ENCODE data around the gene CPN1.

CPN1 gene

DNA sequence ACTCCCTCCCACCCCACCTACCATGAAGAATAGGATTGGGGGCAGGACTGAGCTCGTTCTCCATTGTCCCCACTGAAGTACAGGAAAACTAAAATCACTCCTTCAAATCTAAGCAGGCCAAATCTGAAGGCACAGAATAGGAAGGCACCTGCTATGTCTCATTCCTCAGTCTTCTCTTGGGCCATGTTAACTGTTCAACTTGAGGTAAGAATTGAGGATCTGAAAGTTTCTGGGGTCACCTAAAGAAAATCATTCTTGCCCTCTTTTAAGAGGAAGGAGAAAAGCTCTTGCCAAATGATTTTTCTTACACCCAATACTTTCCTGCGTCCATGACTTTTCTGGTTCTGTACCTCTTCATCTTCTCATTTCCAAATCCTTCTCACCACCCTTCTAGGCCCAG lies 4.9 kb downstream of the CPN1 start:
- DNase-seq (ENCODE audit: low read depth): no peak

- DNase-seq (ENCODE audit: low read depth): no peak
Measured at GRCh38 chr10:100075426-100076220, 6.0 kb downstream of the CPN1 start.

- DNase-seq (ENCODE audit: low read depth): no peak
Measured at GRCh38 chr10:100072514-100072913, 9.2 kb downstream of the CPN1 start.

DNA sequence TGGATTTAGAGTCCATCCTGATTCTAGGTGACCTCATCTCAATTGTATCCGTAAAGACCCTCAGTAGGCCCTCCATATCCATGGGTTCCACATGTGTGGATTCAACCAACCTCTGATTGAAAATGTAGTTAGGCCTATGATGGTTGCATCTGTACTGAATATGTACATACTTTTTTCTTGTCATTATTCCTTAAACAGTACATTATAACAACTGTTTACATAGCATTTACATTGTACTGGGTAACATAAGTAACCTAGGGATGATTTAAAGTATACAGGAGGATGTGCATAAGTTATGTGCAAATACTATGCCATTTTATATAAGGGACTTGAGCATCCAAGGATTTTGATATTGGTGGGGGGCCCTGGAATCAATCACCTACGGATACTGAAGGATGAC lies 10.1 kb downstream of the CPN1 start:
- DNase-seq (ENCODE audit: low read depth): no peak

DNA sequence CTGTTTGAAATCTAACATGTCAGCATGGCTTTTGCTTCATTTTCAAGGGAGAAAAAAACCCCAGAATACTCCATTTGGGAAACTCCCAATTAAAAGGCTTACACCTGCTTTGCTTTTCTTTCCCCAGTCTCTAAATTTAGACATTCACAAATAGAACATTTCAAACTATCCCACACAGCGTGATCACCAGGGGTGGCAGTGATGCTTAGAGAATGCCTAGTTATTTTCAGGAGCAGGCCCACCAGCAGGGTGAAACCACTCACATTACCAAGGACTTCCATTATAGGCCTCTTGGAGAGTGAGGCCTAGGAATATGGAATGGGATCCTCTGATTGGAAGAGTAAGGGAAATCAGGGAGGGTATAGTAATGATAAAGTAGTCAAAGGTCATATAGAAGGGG lies 14.2 kb downstream of the CPN1 start:
- DNase-seq (ENCODE audit: low read depth): no peak

DNA sequence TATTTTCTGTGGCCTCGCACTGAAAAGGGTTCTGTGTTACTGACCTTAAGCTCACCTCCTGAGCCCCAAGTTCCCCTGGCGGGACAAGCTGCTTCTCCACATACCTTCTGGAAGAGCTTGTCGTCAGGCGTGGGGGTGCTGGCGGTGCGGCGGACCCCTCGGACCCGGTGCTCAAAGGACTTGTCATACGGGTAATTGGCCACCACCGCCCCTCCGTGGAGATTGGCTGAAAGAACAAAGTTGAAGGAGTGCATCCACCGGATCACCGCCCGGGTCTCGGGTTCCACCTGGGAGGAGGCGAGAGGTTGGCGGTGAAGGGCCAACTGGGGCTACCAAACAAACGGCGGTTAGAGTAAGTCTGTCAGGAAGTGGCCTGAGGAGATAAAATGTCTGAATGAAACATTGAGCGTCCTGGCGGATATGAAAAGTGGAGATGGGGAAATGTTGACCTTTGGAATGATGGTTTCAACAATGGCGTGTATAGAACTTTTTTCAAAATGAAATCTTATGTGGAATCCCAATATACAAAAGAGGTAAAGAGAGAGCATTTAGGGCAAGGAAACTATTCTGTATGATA lies 16.5 kb downstream of the CPN1 start:
- no peak for DNase-seq (ENCODE audit: low read depth)

DNA sequence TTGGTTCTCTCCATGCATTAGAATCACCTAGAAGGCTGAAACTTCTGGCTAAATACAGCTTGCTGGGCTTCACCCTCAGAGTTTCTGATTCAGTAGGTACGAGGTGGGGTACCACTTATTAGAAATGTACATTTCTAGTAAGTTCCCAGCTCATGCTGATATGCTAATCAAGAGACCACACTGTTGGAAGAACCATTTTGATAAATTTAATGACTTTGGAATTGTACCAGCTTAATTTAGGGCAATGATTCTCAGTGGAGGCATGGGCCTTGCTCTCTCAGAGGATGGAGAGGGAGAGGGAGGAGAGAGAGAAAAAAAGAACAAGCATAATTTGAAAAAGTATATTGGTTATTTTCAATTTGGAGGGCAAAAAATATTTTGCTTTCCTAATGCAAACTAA lies 20.3 kb downstream of the CPN1 start:
- no peak for DNase-seq (ENCODE audit: low read depth)

DNA sequence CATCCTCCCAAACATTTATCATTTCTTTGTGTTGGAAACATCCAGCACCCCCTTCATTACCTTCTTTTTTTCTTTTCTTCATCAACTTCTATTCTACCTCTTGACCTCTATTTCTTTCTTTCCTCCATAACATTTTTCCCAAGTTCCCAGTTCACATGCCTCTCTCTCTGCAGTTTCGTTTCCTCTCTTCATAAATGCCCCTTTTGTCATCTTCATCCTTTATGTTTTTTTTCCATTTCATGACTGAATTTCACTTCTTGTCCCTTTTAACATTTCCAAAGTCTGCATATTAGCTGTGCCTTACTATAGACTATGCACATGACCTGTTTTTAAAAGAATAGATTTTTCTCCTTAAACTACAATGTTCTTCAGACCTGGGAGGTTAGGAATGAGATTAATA lies 23.7 kb downstream of the CPN1 start:
- no peak for DNase-seq (ENCODE audit: low read depth)

- no peak for DNase-seq (ENCODE audit: low read depth)
Measured at GRCh38 chr10:100053686-100054460, 27.8 kb downstream of the CPN1 start.

- DNase-seq (ENCODE audit: low read depth): peak; percentile 71
Measured at GRCh38 chr10:100046021-100046486, 35.6 kb downstream of the CPN1 start.

DNA sequence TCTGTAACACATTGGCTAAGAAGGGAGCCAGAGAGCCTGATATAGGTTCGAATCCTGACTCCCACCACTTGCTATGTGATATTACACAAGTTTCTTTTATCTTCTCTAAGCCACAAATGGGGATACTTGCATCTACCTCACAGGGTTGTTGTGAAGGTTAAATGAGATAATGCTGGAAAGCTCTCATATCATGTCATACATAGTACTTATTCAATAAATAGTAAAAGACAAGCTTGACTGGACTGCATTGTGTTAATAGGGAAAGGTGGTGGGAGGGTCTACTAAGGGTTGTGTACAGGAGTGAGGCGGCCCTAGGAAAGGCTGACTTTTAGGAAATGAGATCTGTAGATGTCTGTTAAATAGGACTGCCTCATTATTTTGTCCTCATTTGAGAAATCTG lies 36.1 kb downstream of the CPN1 start:
- DNase-seq (ENCODE audit: low read depth): no peak

DNA sequence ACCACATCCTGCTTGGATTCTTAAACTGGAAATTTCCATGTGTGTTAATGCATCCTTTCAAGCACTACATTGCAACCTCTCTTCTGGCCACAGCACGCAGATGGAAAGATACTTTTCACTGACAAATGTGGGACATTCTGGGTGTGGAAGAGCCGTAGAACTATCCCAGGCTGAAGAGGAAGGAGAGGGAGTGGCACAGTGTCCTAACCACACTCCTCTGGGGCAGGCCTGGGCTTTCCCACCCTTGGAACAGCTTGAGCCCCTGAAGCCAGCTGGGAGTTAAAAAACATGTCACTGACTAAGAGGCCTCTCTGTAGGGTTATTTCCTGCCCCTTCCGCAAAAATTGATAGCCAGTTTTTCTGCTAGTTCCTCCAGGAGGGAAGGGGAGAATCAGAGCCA lies 37.9 kb downstream of the CPN1 start:
- DNase-seq (ENCODE audit: low read depth): no peak

DNA sequence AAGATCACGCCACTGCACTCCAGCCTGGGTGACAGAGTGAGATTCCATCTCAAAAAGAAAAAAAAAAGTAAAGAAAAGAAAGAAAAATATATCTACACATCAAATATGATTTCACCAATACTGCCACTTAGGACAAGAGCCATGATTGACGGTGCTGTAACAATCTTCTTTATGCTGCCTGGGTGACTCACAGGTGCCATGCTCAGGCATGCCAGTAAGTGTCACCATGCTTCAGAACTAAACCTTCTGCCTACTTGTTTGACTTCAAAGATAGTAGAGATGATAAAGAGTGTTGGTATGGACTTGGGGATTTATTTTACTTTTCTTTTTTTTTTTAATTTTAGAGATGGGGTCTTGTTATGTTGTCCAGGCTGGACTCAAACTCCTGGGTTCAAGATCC lies 38.3 kb downstream of the CPN1 start:
- no peak for DNase-seq (ENCODE audit: low read depth)

- DNase-seq (ENCODE audit: low read depth): no peak
Measured at GRCh38 chr10:100041306-100042002, 40.2 kb downstream of the CPN1 start.

DNA sequence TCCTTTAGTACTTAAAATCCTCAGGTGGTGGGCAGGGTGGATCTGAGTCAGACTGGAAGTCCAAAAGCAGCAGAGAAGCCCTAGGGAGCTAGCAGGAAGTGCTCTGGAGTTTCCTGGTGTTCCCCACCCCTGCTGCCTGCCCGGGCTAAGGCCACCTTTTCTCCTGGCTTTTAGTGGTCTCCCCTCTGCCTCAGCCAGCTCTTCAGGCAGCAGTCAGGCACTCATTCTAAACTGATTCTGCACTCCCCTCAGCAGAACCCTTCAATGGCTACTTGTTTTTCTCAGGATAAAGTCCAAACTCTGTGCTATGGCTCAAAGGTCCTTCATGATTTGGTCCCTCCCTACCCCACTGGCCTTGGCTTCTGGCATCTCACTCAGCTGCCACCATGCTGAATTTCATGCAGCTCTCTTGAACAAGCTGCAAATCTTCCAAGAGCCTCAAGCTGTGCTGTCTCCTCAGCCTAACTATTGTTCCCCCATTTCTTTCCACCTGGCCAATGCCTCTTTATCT lies 43.1 kb downstream of the CPN1 start:
- no peak for DNase-seq (ENCODE audit: low read depth)

- DNase-seq (ENCODE audit: low read depth): no peak
Measured at GRCh38 chr10:100037758-100038315, 43.8 kb downstream of the CPN1 start.

- DNase-seq (ENCODE audit: low read depth): no peak
Measured at GRCh38 chr10:100036850-100037249, 44.8 kb downstream of the CPN1 start.

DNA sequence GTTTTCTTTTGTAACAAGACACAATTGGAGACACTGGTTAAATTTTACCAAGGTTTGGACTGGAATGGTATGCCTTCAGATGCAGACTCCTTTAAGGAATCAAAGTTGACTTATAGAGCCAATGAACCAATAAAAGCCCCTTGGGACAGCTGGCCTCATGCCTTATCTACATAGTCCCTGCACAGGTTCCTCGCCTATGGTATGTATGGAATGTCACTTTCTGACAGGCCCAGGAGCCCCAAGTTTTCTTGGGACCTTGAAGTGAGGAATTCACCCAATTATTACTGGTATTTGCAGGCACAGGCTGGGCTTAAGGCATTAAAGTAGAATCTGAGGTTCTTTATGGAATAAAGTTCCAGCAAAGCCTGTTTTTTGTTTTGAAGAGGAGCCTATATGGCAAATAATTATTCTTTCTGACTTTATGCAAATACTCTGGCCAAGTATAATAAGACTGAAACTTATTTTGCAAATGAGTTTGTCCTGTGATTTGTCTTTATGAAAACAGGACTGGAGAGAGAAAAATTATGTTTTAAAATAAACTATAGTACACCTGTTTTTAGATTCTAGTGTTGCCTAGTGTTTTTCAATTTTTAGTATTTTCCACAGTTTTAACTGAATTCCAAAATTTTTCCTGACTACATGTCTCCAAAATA lies 47.8 kb downstream of the CPN1 start:
- no peak for DNase-seq (ENCODE audit: low read depth)

DNA sequence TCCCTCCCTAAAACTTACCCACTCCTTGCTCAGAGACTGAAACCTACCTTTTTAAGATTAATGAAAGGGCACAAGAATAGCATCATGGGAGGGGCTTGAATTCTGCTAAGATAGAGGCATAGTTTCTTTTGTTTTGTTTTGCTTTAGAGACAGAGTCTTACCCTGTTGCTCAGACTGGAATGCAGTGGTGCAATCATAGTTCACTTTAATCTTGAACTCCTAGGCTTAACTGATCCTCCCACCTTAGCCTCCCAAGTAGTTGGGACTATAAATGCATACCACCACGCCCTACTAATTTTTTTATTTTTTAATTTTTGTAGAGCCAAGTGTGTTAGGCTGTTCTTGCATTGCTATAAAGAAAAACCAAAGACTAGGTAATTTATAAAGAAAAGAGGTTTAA lies 54.3 kb downstream of the CPN1 start:
- DNase-seq (ENCODE audit: low read depth): no peak

DNA sequence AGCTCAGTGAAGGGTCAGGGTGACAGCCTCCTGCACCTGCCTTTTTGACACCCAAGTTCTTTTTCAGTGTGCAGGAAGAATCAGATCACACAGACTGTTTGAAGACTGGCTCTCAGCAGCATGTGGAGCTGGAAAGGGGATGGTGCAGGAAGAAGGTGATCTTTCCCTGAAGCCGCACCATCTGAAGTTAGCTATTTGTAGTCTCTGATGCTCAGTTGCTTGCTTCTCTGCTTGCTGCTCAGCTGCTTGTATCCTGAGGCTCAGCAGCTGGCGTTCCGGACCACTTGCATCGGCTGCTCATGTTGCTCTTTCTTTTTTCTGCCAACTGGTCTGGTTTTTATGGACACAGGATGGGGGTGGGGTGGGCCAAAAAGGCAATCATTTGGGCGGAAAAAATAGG lies 56.1 kb downstream of the CPN1 start:
- DNase-seq (ENCODE audit: low read depth): no peak

DNA sequence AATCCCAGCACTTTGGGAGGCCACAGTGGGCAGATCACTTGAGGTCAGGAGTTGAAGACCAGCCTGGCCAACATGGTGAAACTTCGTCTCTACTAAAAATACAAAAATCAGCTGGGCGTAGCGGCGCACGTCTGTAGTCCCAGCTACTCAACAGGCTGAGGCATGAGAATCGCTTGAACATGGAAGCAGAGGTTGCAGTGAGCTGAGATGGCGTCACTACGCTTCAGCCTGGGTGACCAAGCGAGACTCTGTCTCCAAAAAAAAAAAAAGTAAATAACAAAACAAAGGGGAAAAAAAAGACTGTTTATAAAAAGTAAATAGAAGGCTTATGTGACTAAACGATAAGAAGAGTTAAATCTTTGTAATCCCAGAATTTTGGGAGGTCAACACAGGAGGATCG lies 56.9 kb downstream of the CPN1 start:
- no peak for DNase-seq (ENCODE audit: low read depth)
